Right cardiac atrium (tissue), 5 donors: ENCODE data around the gene SPEF2. TPM values are rescaled to one million over a fixed set of nuclear protein-coding genes. Genes with fewer than 3 reads are reported as not detected.
A peak's percentile ranks its signal among the peaks of the same experiment; 100 is the strongest.

Experiments used
- ATAC-seq, 2 donors: fragments of 200-7000 bp; cut with Tn5 transposase; one replicate each; pipeline versions ENCODE4 v1.8.0 to v1.9.1; 2020; ENCODE audit warnings: moderate library complexity in 2 of 2, mild to moderate bottlenecking in 1 of 2
- DNase-seq, 3 donors: peaks; one replicate each; pipeline ENCODE4 v3.0.0-alpha.2; 2020
- H3K27ac ChIP-seq: one replicate; pipeline ENCODE4 v1.5.1; 2013; ENCODE audit warnings: mild to moderate bottlenecking, low read length, control low read depth, moderate library complexity
- H3K27me3 ChIP-seq: one replicate; pipeline ENCODE4 v1.6.1; 2013; ENCODE audit not compliant: control insufficient read depth, insufficient read depth
- H3K4me1 ChIP-seq: one replicate; pipeline ENCODE4 v1.6.1; 2013; ENCODE audit warnings: low read length; ENCODE audit not compliant: control insufficient read depth, insufficient read depth
- H3K4me3 ChIP-seq: one replicate; pipeline ENCODE4 v1.5.1; 2013; ENCODE audit warnings: low read length, control low read depth
- H3K9me3 ChIP-seq: one replicate; pipeline ENCODE4 v1.6.1; 2013; ENCODE audit warnings: low read length; ENCODE audit not compliant: control insufficient read depth
- WGBS: extraction: QIAGEN DNeasy Blood & Tissue Kit; methylation state at CpG from one replicate; pipeline ENCODE4 v1.1.7; 2013; 5-methylcytosine and 5-hydroxymethylcytosine counted together
- intact Hi-C, 4 donors: fragments of 100-400 bp; cut with DNase I; formaldehyde crosslinking; loops; one replicate each; pipeline versions ENCODE4 v1.11.0 to v1.14.0; 2022 to 2023
- polyA plus RNA-seq: library from polyadenylated mRNA; stranded (reverse); fragments of 200-250 nt; gene quantifications from one replicate; pipeline ENCODE4 v1.2.3, GENCODE V29; 2013
- total RNA-seq, 4 donors: library from RNA; stranded (reverse); fragmentation: NEBNext Ultra II Directional; extraction: Animal tissue kit (Norgen Biotek cat#: 25700); gene quantifications; one replicate each; pipeline ENCODE4 v1.2.1, GENCODE V29; 2021
- donor health status: healthy with polysubstance abuse.
- donor health status: DM: no; HTN: yes; CAD: no.
- donor health status: DM: no; HTN: no; CAD: no.
- donor health status: DM: no; HTN: yes; CAD: no; lungs with severe emphysema.
- donor health status: DM: yes; HTN: yes; CAD: no.

SPEF2 gene
- total and polyA plus RNA-seq, 5 donors = 1.6 to 4.5 (median 1.9) TPM

GRCh38 chr5:35804841-35805240 lies 187.2 kb downstream of the SPEF2 start:
- Histone ChIP-seq H3K4me3 (no peak overlapping the region), H3K27ac (no peak overlapping the region)

GRCh38 chr5:35810601-35811000 lies 192.9 kb downstream of the SPEF2 start:
- no peaks in the 10 kb centered on the region for H3K27me3 ChIP-seq
- DNase-seq (no peak), ATAC-seq (no peak)
- no peaks in the 10 kb centered on the region for H3K9me3 ChIP-seq
- H3K4me3 ChIP-seq = no peak overlapping the region
- intact Hi-C loops = no loop called here
- peak overlapping the region; percentile 64 for H3K27ac ChIP-seq
- no peaks in the 10 kb centered on the region for H3K4me1 ChIP-seq

More at GRCh38 chr5:35804841-35805240, 187.2 kb downstream of the SPEF2 start:
- Histone ChIP-seq H3K4me1 (peaks cover 5% of the 10 kb centered on the region), H3K27me3 (no peaks in the 10 kb centered on the region), H3K9me3 (no peaks in the 10 kb centered on the region)
- intact Hi-C loops = no loop called here
- no peak for DNase-seq
- no peak for ATAC-seq

- intact Hi-C loops = no loop called here
- no peaks in the 10 kb centered on the region for H3K9me3 ChIP-seq
- 75% methylated on average over 3 of the region's 3 CpGs for WGBS
- no peaks in the 10 kb centered on the region for H3K27me3 ChIP-seq
- DNase-seq = no peak
- no peak overlapping the region for H3K27ac ChIP-seq
- no peak overlapping the region for H3K4me3 ChIP-seq
- ATAC-seq = no peak
- no peaks in the 10 kb centered on the region for H3K4me1 ChIP-seq
Measured at GRCh38 chr5:35811108-35811741, 193.6 kb downstream of the SPEF2 start.

GRCh38 chr5:35813521-35813920 lies 195.9 kb downstream of the SPEF2 start:
- no peaks in the 10 kb centered on the region for H3K27me3 ChIP-seq
- H3K9me3 ChIP-seq = no peaks in the 10 kb centered on the region
- H3K4me1 ChIP-seq = no peaks in the 10 kb centered on the region
- DNase-seq = no peak
- 81% methylated on average over 1 of the region's 1 CpG for WGBS
- intact Hi-C loops = no loop called here
- H3K4me3 ChIP-seq = no peak overlapping the region
- ATAC-seq = no peak
- H3K27ac ChIP-seq = no peak overlapping the region

GRCh38 chr5:35815089-35815936 lies 197.7 kb downstream of the SPEF2 start:
- ATAC-seq (peak in 1 of 2 donors; percentile 26), DNase-seq (no peak)
- Histone ChIP-seq H3K4me3 (no peak overlapping the region), H3K27me3 (no peaks in the 10 kb centered on the region), H3K9me3 (no peaks in the 10 kb centered on the region), H3K27ac (no peak overlapping the region), H3K4me1 (no peaks in the 10 kb centered on the region)
- WGBS = 75% methylated on average over 10 of the region's 10 CpGs
- intact Hi-C loops = no loop called here

GRCh38 chr5:35816881-35817521 lies 199.3 kb downstream of the SPEF2 start:
- 49% methylated on average over 4 of the region's 4 CpGs for WGBS
- Histone ChIP-seq H3K9me3 (no peaks in the 10 kb centered on the region), H3K27ac (no peak overlapping the region), H3K27me3 (no peaks in the 10 kb centered on the region), H3K4me3 (no peak overlapping the region), H3K4me1 (no peaks in the 10 kb centered on the region)
- ATAC-seq (no peak), DNase-seq (no peak)
- intact Hi-C loops = no loop called here

GRCh38 chr5:35819026-35819425 lies 201.4 kb downstream of the SPEF2 start:
- no peak overlapping the region for H3K4me3 ChIP-seq
- intact Hi-C loops = no loop called here
- no peak for ATAC-seq
- H3K27me3 ChIP-seq = no peaks in the 10 kb centered on the region
- H3K27ac ChIP-seq = no peak overlapping the region
- H3K9me3 ChIP-seq = no peaks in the 10 kb centered on the region
- DNase-seq = no peak
- 88% methylated on average over 2 of the region's 2 CpGs for WGBS
- no peaks in the 10 kb centered on the region for H3K4me1 ChIP-seq

- WGBS = 98% methylated on average over 1 of the region's 1 CpG
- Histone ChIP-seq H3K27ac (no peak overlapping the region), H3K27me3 (no peaks in the 10 kb centered on the region), H3K4me3 (no peak overlapping the region), H3K9me3 (no peaks in the 10 kb centered on the region), H3K4me1 (no peaks in the 10 kb centered on the region)
- ATAC-seq (no peak), DNase-seq (no peak)
- intact Hi-C loops = no loop called here
Measured at GRCh38 chr5:35819668-35820067, 202.0 kb downstream of the SPEF2 start.

- intact Hi-C loops = no loop called here
- 77% methylated on average over 4 of the region's 4 CpGs for WGBS
- no peak for ATAC-seq
- DNase-seq = no peak
- Histone ChIP-seq H3K4me1 (no peaks in the 10 kb centered on the region), H3K4me3 (no peak overlapping the region), H3K9me3 (peaks cover 3% of the 10 kb centered on the region), H3K27ac (no peak overlapping the region), H3K27me3 (no peaks in the 10 kb centered on the region)
Measured at GRCh38 chr5:35820735-35821134, 203.1 kb downstream of the SPEF2 start.

- Histone ChIP-seq H3K27me3 (no peaks in the 10 kb centered on the region), H3K9me3 (peaks cover 3% of the 10 kb centered on the region)
- intact Hi-C loops = no loop called here
Measured at GRCh38 chr5:35821513-35821912, 203.8 kb downstream of the SPEF2 start.

GRCh38 chr5:35822511-35822910 lies 204.8 kb downstream of the SPEF2 start:
- Histone ChIP-seq H3K27me3 (no peaks in the 10 kb centered on the region), H3K4me1 (no peaks in the 10 kb centered on the region), H3K9me3 (peaks cover 3% of the 10 kb centered on the region), H3K4me3 (no peak overlapping the region), H3K27ac (no peak overlapping the region)
- ATAC-seq (no peak), DNase-seq (no peak)
- WGBS = 87% methylated on average over 8 of the region's 8 CpGs
- intact Hi-C loops = no loop called here

More at GRCh38 chr5:35821513-35821912, 203.8 kb downstream of the SPEF2 start:
- DNase-seq = no peak
- ATAC-seq = no peak
- Histone ChIP-seq H3K4me3 (no peak overlapping the region), H3K27ac (no peak overlapping the region), H3K4me1 (no peaks in the 10 kb centered on the region)
- 83% methylated on average over 2 of the region's 2 CpGs for WGBS
